ENCODE data around the gene ZNF423.

The ZNF423 gene

GRCh38 chr16:49698453-49698815 is 157.5 kb downstream of the ZNF423 start:
- DNase-seq (ENCODE audit: low read depth) = no peak
- TF ChIP-seq, protein P1, sequence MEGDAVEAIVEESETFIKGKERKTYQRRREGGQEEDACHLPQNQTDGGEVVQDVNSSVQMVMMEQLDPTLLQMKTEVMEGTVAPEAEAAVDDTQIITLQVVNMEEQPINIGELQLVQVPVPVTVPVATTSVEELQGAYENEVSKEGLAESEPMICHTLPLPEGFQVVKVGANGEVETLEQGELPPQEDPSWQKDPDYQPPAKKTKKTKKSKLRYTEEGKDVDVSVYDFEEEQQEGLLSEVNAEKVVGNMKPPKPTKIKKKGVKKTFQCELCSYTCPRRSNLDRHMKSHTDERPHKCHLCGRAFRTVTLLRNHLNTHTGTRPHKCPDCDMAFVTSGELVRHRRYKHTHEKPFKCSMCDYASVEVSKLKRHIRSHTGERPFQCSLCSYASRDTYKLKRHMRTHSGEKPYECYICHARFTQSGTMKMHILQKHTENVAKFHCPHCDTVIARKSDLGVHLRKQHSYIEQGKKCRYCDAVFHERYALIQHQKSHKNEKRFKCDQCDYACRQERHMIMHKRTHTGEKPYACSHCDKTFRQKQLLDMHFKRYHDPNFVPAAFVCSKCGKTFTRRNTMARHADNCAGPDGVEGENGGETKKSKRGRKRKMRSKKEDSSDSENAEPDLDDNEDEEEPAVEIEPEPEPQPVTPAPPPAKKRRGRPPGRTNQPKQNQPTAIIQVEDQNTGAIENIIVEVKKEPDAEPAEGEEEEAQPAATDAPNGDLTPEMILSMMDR (IDR thresholded peaks at IDR 0.05; ENCODE audit: insufficient read depth, low read depth, low read length, missing control alignments) = no peak
- H3K4me3 ChIP-seq (ENCODE audit: low read length) = no peak overlapping the region

DNA sequence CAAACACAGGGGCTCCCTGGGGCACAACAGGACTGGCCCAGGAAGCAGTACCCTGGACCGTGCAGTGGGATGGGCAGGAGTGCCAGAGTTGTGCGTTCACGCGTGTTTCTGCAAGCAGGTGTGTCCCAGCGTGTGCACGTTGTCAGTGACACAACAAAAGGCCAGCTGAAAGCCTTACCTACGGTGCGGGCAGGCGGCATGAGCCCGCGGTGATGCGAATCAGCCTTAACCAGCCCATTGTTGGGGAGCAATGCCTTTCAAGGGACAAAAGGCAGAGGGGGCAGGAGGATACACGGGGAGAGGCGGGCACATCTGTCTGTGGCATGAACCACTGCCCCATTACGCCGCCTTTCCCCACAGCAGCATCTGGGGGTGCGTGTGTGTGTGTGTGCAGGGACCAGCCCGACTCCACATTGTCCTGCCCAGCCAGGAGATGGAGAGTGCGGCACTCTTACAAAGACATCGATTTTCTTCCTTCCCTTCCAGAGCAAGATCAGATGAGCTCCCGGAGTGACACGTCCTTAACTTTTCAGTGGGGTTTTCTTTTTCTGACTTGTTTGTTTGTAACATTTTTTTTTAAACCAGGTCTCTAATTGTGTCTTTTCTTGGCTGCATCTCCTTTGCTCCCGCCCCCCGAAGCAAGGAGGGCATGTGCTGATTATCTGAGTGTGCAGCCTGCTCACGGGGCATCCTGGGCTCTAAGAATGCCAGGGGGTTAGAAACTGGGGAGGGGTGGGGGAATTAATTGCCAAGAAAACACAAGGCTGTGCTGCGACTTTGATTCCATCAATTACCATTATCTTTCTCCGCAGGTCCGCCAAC is 158.1 kb downstream of the ZNF423 start:
- DNase-seq (ENCODE audit: low read depth) = no peak
- no peak overlapping the region for H3K4me3 ChIP-seq (ENCODE audit: low read length)
- TF ChIP-seq, protein P1 (IDR thresholded peaks at IDR 0.05; ENCODE audit: insufficient read depth, low read depth, low read length, missing control alignments) = no peak

DNA sequence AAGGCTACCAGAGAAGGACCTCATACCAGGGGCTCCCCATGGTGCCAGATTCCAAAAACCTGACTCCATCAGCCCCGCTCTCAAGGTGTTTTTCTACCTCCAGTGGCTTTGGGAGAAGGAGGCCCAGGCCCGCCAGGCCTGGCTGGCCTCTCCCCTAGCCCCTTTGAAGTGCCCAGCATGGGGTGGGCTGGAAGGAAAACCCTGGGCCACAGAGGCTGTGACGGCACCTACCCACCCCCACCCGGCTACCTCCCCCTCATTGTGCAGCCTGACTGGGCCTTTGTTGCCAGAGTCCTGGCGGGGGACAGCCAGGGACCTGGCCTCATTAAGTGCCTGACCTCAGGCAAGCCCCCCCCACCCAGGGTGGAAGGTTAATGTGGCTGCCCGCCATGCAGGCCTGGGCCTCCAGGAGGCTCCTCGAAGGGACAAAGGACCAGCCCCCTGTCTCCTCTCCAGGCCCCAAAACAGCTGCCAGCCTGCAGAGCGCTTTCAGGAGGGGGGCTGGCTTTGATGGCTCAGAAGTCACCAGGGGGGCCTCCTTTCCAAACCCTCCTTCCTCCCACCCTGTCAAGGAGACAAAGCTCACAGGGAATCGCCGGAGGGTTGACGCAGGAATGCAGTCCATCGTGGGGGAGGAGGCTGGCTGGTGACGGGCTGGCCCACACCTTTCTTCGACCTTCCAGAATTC is 159.4 kb downstream of the ZNF423 start:
- no peak for DNase-seq (ENCODE audit: low read depth)
- H3K4me3 ChIP-seq (ENCODE audit: low read length) = no peak overlapping the region
- TF ChIP-seq, protein P1 (IDR thresholded peaks at IDR 0.05; ENCODE audit: insufficient read depth, low read depth, low read length, missing control alignments) = no peak

DNA sequence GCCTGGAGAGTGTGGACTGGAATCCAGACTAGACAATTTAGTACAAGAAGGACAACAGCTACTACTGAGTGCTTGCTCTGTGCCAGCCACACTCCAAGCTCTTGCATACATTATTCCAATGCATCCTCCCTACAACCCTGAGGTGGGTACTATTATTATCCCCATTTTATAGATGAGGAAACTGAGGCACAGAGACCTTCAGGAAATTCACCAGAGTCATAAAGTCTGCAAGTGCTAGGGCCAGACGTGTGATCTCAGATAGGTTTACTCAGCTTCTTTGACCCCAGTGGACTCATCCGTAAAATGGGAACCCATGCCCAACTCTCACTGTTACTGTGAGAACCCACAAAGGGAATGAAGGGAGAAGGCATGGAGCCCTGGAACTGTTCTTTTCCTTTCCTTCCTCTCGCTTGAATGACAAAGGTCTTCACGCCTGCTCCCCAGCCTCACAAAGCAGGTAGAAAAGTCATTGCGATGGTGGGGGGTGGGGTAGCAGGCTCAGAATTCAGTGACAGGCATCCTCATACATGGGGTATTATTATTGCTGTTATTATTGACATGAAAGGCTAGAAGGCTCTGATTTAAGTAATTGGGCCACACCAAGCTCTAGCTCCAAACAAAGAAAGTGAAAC is 160.0 kb downstream of the ZNF423 start:
- DNase-seq (ENCODE audit: low read depth) = no peak
- TF ChIP-seq, protein P1 (IDR thresholded peaks at IDR 0.05; ENCODE audit: insufficient read depth, low read depth, low read length, missing control alignments) = no peak
- no peak overlapping the region for H3K4me3 ChIP-seq (ENCODE audit: low read length)

GRCh38 chr16:49693445-49693844 is 162.5 kb downstream of the ZNF423 start:
- no peak overlapping the region for H3K4me3 ChIP-seq (ENCODE audit: low read length)
- TF ChIP-seq, protein P1 (IDR thresholded peaks at IDR 0.05; ENCODE audit: insufficient read depth, low read depth, low read length, missing control alignments) = no peak
- no peak for DNase-seq (ENCODE audit: low read depth)

DNA sequence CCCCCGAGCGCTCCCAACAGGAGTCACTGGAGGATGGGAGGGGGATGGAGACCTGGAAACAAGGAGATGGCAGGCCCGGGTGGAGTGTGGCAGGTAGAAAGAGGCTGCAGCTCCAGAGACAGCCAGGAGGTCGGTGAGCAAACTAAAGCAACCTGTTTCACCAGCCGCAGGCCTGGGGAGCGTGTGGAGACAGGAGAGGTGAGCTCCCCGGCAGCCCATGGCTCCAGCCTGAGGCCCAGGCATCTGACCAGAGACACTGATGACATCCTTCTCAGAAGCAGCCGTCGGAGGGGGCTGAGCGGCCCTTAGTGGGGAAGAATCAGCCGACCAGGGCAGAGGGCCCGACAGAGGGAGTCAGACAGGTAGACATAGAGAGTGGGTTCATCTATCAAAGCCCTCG is 165.1 kb downstream of the ZNF423 start:
- no peak overlapping the region for H3K4me3 ChIP-seq (ENCODE audit: low read length)
- TF ChIP-seq, protein P1 (IDR thresholded peaks at IDR 0.05; ENCODE audit: insufficient read depth, low read depth, low read length, missing control alignments) = no peak
- DNase-seq (ENCODE audit: low read depth) = no peak
